OCI-LY3 (cell line): ENCODE results near the gene OR6C2.

ENCODE experiments used
- EZH2phosphoT487 ChIP-seq: fragments of 200-600 bp; shearing (Covaris generic); IDR thresholded peaks from 2 replicates; pipeline ENCODE4 v1.6.1; 2018; ENCODE audit warnings: antibody characterized with exemption, mixed run types, low read depth
- TF ChIP-seq, protein P1 (sequence below): fragments of 200-600, 300-600 bp; sonication (generic); IDR thresholded peaks from 2 replicates; pipeline ENCODE4 v1.5.1; 2014; ENCODE audit warnings: antibody characterized with exemption, low read length, low read depth

DNA sequence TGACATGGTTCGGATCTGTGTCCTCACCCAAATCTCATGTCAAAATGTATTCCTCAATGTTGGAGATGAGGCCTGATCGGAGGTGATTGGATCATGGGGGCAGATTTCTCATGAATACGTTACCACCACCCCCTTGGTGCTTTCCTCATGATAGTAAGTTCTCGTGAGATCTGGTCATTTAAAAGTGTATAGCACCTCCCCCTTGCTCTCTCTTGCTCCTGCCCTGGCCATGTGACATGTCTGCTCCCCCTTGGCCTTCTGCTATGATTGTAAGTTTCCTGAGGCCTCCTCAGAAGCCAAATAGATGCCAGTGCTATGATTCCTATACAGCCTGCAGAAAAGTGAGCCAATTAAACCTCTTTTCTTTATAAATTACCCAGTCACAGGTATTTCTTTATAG lies 55.4 kb downstream of the OR6C2 start:
- TF ChIP-seq, protein P1, sequence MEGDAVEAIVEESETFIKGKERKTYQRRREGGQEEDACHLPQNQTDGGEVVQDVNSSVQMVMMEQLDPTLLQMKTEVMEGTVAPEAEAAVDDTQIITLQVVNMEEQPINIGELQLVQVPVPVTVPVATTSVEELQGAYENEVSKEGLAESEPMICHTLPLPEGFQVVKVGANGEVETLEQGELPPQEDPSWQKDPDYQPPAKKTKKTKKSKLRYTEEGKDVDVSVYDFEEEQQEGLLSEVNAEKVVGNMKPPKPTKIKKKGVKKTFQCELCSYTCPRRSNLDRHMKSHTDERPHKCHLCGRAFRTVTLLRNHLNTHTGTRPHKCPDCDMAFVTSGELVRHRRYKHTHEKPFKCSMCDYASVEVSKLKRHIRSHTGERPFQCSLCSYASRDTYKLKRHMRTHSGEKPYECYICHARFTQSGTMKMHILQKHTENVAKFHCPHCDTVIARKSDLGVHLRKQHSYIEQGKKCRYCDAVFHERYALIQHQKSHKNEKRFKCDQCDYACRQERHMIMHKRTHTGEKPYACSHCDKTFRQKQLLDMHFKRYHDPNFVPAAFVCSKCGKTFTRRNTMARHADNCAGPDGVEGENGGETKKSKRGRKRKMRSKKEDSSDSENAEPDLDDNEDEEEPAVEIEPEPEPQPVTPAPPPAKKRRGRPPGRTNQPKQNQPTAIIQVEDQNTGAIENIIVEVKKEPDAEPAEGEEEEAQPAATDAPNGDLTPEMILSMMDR = no peak
- TF ChIP-seq EZH2phosphoT487 = no peak
